ENCODE data around the gene RAB25.

The RAB25 gene

DNA sequence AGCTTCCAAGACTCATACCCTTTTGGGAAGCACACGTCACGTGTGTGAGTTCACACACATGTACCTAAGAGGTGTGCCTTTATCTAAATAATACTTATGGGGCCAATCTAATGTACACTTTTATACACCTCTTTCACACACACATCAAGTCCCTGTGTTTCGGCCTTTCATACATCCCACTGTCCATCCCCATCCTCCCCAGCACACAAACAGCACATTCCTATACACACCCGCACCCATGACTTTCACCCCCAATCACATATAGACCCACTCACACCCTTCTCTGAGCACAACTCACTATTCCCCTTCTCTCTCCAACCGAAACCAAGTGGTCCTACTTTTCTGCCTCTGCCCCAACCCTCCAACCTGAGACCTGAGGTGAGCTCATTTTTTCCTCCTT is 17.8 kb downstream of the RAB25 start:
- no peak for DNase-seq

DNA sequence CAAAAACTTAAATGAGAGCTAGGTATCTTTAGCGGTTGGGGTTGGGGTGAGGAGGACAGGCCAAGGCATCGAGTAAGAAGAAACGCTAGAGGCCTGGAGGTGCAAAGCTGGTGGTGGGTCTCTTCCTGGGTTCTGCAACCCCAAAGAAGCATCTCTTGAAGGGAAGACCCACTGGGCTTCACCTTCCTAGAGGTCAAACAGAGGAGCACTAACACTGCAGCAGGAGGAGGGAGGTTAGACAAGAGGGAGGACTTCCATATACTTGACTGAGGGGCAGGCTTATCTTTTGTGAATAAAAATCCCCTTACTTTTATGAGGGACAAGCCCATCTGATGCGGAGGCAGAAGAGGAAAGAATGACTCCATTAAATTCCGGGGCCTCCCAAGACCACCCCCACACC is 18.8 kb downstream of the RAB25 start:
- DNase-seq, result no peak

DNA sequence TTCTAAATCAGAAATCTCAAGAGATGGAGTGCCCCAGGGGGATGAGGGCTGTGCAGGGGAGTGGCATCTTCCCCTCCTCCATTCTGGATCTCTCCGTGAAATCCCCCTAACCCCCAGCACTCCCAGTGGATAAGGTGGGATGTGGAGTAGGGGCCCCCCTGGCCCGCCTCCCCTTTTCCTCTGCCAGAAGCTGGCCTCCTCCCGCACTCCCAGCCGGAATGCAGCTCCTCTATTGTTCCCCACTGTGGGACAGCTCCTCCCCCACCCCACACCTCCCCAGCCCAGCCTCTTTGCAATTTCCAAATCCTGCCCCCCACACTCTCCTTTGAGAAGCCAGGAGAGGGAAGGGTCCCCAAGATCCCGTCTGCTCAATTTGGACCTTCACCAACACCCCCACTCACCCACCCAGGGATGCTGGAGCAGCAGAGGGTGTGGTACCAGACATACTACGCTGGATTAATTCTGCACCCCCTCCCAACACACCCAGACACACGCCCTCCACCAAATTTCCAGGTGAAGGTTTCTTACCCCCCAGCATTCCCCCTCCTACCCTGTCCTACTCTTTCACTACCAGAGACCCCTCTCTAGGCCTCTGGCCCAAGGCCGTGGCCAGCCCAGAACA is 19.4 kb downstream of the RAB25 start:
- no peak for DNase-seq

DNA sequence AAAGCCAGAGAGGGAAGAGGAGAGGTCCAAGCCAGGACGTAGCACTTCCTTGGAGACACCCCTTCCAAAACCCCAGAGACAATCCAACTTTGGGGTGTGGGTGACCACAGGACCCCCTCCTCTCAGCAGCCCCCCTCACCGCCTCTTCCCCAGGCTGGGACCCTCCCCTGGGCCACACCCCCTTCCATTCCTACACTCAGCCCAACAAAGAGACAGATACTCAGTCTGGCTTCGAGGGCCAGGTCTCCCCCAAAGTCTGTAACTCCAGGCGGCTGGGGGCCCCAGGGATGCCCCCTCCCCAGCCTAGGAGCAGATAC is 19.9 kb downstream of the RAB25 start:
- DNase-seq, result no peak

DNA sequence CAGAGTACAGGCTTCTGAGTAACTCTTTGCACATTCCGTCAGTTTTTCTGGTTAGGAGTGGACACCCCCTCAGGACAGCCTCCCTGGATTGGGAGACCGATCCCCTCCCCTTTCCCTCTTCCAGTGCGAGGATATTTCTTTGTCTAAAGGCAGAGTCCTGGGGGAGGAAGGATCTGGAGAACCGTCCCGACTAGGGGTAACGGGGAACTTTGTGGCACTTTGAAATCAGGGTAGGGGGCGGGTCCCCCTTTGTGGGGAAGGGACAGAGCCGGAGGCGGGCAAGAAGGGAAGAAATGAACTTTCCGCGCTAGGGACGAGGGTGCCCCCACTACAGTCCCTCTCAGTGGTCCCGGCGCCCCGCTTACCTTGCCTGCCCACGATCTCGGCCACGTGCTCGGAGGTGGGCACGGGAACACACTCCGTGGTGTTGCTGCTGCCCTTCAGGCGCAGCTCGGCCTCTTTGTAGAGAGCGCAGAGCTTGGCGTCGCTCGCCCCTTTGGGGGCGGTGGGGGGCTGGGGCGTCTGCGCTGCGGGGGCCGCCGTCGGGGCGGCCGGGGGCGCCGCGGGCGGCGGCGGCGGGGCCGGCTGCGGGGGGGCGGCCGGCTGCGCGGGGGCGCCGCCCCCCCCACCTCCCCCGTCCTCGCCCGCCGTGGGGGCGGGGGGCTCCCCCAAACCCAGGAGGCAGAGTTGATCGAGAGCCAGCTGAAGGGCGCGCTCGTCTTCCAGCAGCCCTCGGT is 20.4 kb downstream of the RAB25 start:
- DNase-seq, result no peak

DNA sequence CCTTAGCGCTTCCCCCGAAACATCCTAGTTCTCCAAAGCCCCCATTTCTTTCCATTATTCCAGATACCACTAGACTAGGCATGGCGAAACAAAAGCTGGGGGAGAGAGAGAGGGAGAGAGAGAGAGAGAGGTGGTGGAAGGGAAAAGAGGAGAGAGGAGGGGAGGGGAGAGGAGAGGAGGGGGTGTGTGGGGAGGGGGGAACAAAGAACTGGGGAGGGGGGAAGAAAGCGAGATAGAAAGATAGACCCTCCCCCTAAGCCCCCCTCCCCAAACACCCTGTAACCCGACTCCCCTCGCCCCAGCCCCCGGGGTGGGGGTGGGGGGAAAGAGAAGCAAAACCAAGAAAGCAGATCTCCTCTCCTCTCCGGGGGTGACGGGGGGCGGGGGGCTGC is 21.0 kb downstream of the RAB25 start:
- DNase-seq, result no peak

DNA sequence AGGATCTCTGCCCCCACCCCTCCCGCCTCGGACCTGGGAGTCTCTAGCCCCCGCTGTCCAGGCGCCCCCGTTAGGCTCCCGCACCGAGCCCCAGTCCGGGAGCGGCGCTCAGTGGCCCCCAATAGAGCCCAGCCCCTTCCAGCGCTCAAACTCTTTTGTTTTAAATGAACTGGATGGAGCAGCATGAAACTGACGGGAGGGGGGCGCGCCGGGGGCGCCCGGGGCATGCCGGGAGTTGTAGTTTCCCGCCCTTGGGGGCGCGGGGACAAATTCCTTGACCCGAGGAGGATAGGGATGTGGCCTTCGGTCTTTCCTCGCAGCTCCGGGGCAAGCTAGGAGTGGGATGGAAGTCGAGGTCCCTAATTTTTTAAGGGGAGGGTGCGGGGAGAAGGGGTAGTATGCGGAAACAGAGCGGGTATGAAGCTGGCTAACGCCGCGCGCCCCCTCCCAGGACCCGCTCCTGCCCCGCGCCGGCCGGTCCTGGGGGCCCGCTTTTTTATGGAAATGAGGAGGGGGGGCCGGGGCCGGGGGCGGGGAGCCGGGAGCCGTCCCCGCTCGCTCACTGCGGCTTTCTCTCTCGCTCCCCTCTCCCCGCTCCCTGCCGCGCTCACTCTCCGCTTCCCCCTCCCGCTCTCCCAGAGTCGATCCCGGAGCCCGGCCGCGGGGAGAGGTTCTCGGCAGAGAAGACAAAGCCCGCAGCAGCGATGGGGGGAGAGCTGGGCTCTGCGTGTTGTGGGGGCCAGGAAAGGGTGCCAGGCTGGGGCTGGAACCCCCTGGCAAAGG is 21.5 kb downstream of the RAB25 start, which contains the start of gene MEX3A:
MEX3A (minus strand) TSS at position 157 of the 783 bp plus-strand sequence. CDS start 467 bp downstream, outside the sequence.
- DNase-seq, result peak in 48 of 51 donors; percentile 28 to 84 (median 62)

DNA sequence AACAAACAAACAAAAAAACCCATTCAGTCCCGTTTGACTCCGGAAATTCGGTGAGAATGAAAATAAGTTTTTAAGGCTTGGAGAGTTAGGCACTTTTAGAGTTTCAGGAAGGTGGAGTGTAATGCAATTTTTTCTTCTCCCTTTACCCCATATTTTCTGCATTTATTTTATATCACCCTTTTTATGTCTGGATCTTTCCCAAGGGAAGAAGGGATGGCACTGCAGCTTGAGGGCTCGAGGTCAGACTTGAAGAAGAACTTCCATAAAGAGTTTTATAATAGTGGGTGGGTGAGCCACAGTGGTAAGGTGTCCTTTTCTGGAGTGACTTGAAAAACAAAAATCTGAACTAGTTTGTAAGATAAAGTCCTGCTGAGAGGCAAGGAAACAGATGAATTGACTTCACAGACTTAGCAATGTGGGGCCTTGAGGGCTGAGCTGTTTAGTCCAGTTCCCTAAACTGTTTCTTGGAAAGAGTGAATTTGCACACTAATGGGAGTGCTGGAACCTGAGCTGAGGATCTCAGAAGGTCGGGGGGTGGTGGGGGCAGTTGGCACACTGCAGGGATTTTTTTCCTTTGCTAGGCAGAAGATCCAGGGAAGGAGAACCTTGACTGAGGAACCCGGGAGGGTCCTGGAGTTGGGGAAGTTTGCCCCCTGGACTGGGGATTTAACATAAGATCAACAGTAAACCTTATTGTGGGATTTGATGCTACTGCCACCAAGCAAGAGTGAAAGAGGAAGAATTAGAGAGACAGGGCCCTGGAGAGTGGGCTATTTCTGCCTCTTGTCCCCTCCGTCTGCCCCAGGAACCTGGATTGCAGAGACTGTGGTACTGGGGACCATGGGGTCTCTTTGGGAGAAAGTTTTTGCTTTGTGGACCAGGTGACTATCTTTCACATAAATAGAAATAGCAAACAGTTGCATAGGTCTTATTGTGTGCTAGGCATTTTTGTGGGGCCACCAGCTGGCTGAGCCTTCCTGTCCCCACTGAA is 23.1 kb downstream of the RAB25 start:
- no peak for DNase-seq

DNA sequence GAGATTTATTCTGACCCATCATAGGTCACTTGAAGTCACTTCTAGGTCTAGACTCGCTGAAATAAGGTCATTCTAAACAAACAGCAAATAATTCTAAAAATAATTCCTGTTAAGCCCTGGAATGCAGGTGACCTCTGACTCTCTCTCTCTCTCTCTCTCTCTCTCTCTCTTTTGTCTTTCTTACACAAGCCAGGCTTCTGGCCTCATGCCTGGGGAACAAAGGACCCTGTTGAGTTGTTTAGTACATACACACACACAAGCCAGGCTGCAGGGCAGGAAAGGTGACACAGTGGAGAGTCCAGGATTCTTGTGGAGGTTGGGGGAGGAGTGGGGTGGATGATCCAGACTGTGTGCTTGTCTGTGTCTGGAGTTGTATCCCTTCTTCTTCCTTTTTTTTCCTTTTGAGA is 25.3 kb downstream of the RAB25 start:
- DNase-seq, result no peak

DNA sequence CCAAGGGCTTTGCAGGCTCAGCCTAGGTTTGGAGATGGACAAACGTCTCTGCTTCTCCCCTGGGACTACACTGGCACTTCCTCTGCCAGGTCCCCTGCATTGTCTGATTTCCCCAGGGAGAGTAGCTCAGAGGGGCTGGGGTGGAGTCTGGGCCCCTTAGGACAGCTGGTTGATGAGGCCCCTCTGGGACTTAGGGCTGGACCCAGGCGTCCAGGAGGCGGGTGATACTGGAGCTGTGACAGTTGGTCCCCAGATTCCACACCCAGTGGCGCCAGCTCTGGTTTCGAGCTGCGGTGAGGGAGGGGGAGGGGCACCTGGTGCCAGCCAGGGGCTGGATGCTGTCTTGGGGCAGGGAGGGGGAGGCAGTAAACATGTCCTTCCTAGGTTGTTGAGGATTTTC is 28.7 kb downstream of the RAB25 start:
- DNase-seq, result no peak

DNA sequence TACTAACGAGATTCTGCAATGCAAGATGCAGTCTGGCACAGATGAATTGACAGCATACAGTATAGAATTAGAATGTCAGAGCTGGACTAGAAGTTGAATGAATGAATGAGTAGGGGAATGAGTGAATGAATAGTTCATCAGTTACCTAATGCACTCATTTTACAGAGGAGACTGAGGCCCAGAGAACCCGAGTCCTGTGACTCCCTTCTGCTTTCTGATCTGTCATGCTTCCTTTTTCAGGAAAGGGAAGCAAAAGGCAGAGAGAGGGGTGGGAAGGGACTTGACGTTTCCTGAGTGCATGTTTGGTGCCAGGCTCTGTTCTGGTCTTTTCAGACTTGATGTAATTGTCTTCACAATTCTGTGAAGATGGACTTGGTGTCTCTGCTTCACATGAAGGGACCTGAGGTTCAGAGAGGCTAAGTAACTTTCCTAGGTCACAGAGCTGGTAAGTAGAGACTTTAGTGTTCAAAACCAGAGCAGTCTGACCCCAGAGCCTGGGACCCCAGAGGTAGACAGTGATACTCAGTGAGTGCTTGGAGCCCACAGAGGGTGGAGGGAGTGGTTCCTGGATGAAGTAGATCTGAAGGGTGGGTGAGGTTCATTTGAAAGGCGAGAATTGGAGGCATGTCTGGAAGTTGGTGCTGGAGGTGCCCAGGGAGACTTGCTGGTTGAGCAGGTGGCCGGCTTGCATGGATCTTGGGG is 29.3 kb downstream of the RAB25 start:
- peak in 3 of 51 donors; percentile 9 to 13 (median 10) for DNase-seq

DNA sequence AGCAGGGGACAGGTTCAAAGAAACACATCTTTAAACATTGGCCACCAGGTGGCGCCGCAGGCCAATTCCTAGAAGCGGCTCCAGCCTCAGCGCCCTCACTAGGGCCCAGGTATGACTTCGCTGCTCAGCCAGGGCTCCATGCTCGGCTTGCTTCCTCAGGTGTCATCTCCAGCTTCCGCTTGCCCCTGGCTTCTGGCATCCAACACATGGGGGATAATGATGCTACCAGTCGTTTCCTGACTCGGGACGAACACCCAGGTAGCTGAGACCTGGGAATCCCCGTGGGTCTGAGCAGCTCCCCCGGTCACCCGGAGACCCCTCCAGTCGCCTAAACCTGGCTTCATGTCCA is 29.9 kb downstream of the RAB25 start:
- DNase-seq, result peak in 49 of 51 donors; percentile 16 to 89 (median 66)

DNA sequence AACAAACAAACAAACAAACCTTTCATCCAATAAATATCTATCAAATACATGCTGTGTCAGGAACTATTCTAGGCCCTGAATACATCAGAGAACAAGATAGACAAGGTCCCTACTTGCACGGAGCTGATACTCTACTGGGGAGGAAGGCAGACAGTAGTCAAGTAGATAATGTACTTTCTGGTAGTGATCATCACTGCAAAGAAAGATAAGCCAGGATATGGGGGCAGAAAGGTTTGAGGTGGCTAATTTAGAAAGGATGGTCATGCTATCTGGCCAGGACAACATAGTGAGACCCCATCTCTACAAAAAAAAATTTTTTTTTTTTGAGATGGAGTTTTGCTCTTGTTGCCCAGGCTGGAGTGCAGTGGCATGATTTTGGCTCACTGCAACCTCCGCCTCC is 30.6 kb downstream of the RAB25 start:
- no peak for DNase-seq

DNA sequence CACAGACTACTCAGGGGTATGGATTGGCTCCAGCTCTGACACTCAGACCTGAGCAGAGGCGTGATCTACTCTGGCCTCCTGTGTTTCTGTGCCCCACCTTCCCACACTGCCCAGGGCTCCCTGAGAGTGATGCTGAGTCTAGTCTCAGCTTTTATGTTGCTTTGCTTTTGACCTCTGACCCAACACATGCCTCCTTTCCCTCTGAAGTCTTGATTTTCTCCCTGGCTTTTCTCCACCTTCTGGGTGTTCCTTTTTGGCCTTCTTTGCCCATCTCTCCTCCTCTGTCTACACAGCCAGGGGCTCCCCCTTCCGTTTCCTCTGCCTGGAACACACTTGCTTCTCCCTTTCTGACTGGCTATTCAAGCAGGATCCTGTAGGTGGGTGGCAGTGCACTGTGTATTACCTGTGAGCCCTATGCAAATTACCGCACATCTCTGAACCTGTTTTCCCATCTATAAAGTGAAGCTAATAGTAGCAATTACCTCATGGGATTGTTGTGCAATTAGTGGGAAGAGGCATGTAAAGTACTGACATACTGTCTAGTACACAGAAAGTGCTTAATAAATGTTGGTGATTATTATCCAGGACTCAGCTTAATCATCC is 35.0 kb downstream of the RAB25 start:
- no peak for DNase-seq

DNA sequence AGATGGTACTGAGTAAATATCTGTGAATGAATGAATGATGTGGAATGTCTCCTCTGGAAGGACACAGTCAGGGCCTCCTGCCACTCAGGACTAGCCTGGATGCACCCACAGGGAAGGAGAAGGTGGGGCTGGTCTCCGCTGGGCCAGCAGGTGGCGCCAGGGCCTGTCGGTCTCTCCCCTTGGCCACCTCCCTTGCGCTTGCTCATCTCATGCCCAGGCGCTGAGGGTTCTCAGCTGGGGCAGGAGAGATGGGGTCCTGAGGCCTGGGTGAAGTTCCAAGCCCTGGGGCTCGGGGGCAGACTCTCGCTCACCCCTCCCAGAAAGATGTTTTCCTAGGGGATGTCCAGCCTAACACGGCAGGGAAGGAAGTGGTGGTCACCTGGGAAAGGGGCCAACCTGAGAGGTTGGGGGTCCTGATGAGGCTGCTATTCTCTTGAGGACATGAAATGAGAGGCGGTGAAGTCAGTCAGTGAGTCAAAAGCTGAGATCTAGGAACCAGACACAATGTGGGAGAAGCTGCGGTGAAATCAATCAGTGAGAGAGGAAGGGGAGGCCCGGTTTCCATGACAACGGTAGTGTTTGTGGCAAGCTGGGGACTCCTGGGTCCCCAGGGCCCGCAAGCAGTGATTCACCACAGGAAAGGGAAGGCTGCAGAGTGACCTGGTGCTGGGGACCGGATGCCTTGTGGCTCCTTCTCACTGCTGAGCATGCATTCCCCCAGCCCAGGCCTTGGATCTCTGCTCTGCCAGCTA is 35.9 kb downstream of the RAB25 start:
- DNase-seq, result peak in 50 of 51 donors; percentile 14 to 91 (median 73)

DNA sequence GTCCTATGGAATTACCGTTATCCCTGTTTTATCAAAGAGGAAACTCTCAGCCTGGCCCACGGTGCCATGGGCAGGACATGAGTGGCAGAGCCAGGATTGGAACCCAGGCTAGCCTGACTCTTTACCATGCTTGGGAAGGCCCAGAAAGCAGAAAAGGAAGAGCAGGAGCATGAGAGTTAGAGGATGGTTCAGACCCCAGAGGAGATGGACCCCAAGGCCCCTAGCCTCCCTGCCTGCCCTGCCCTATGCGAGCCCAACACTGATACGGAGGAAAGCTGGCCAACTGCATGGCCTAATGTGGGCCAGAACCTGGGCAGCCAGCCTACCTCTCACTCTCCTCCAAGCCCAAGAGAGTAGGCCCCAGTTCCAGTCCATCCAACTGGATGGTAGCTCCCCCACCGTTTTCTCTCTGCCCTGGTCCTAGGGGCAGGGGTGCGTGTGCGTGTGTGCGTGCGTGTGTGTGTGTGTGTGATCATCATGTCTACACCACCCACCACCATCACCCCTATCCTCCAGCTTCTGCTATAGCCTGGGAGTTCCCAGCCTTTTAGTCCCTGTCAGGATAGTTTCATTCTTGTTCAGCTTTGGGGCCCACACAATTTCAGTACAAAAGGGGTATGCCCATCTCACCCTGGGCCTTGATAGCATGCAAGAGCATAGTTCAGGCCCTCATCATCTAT is 36.7 kb downstream of the RAB25 start:
- DNase-seq, result no peak

DNA sequence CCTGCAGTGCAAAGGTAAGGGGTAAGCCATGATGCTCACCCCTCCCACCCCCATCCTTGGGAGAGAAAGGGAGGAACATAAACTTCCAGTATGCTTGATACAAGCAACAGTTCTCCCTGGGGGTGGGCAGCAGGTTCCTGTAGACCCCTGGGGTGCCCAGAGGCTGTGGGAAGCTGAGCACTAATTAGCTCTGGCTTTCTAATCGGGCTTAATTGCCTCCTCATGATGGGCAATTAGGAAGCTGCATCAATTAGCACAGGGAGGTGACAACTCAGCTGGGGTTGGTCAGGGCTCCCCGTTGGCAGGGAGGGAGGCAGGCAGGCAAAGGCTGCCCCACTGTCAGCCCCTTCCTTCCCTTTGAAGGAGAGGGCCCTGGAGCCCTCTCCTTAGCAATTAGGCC is 37.8 kb downstream of the RAB25 start:
- DNase-seq, result no peak

DNA sequence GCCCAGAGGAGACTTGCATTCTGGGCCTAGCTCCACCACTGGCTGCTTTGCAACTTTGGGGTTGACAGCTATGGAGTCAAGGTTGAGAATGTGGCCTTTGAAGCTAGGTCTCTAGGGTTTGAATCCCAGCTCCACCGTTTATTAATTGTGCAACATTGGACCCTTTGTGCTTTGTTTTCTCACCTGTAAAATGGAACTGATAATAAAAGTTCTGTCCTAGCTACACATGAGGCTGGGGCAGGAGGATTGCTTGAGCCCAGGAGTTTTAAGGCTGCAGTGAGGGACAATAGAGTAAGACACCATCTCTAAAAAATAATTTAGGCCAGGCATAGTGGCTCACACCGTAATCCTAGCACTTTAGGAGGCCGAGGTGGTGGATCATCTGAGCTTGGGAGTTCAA is 38.3 kb downstream of the RAB25 start:
- DNase-seq, result no peak
